SK-N-SH (cell line): ENCODE measurements around the gene COL5A1. TPM values are rescaled to one million over a fixed set of nuclear protein-coding genes. Genes with fewer than 3 reads are reported as not detected.

ENCODE experiments used
- CTCF ChIA-PET: fragments of 300-600, 350-600 bp; formaldehyde crosslinking; extraction: SDS; loops from one replicate; lab custom pipeline; 2021; lab: Yijun Ruan, JAX
- POLR2A ChIA-PET: fragments of 350-600 bp; sonication (Branson Sonifier 250); formaldehyde crosslinking; extraction: SDS; loops from one replicate; lab custom pipeline; 2020; ENCODE audit warnings: antibody characterized with exemption, inconsistent platforms; lab: Yijun Ruan, JAX
- DNase-seq: peaks from one replicate; pipeline ENCODE4 v3.0.0; 2012
- H2AFZ ChIP-seq: fragments of 200-600 bp; sonication (generic); 2 replicates; pipeline ENCODE4 v1.8.1; 2016; ENCODE audit warnings: antibody characterized with exemption, mild to moderate bottlenecking, low read depth
- H3F3A ChIP-seq: fragments of 200-600 bp; sonication (generic); replicated peaks from 2 replicates; pipeline ENCODE3; 2016; ENCODE audit warnings: antibody characterized with exemption, mild to moderate bottlenecking; ENCODE audit not compliant: insufficient read depth
- H3K27ac ChIP-seq, 2 experiments: fragments of 200-500 bp in 1 of 2; fragments of 200-600 bp in 1 of 2; sonication (Bioruptor generic) in 1 of 2; sonication (generic), shearing (Covaris generic) in 1 of 2; 2 replicates each; pipeline versions ENCODE4 v1.5.1 to v1.6.1; 2014 to 2016; ENCODE audit warnings: low read depth in 2 of 2, inconsistent platforms in 1 of 2, low read length in 1 of 2, mild to moderate bottlenecking in 1 of 2, mixed read lengths in 1 of 2
- H3K27me3 ChIP-seq: fragments of 200-600 bp; sonication (generic), shearing (Covaris generic); 2 replicates; pipeline ENCODE4 v1.6.1; 2016; ENCODE audit warnings: mixed run types; ENCODE audit not compliant: insufficient read depth
- H3K36me3 ChIP-seq, 2 experiments: fragments of 200-500 bp in 1 of 2; fragments of 200-600 bp in 1 of 2; sonication (Bioruptor generic) in 1 of 2; sonication (generic) in 1 of 2; replicated peaks in 1 of 2; 2 replicates each; pipeline versions ENCODE3 to v1.5.1; 2014 to 2016; ENCODE audit warnings: low read length in 1 of 2, mild to moderate bottlenecking in 1 of 2; ENCODE audit not compliant: insufficient read depth in 2 of 2, control insufficient read depth in 1 of 2
- H3K4me1 ChIP-seq, 2 experiments: fragments of 200-500 bp in 1 of 2; fragments of 200-600 bp in 1 of 2; sonication (Bioruptor generic) in 1 of 2; sonication (generic), shearing (Covaris generic) in 1 of 2; 2 replicates each; pipeline versions ENCODE4 v1.5.1 to v1.6.1; 2014 to 2016; ENCODE audit warnings: low read depth in 1 of 2, low read length in 1 of 2, mixed run types in 1 of 2; ENCODE audit not compliant: insufficient read depth in 2 of 2, control insufficient read depth in 1 of 2
- H3K4me2 ChIP-seq: fragments of 200-600 bp; sonication (generic), shearing (Covaris generic); 2 replicates; pipeline ENCODE4 v1.6.1; 2017; ENCODE audit warnings: mixed run types
- H3K4me3 ChIP-seq, 2 experiments: fragments of 200-500 bp in 1 of 2; fragments of 200-600 bp in 1 of 2; sonication (Bioruptor generic) in 1 of 2; sonication (generic), shearing (Covaris generic) in 1 of 2; 2 replicates each; pipeline versions ENCODE4 v1.5.1 to v1.8.1; 2014 to 2016; ENCODE audit warnings: low read depth in 2 of 2, inconsistent platforms in 1 of 2, low read length in 1 of 2, mild to moderate bottlenecking in 1 of 2, mixed read lengths in 1 of 2, moderate library complexity in 1 of 2
- H3K79me2 ChIP-seq: fragments of 200-600 bp; sonication (generic); 2 replicates; pipeline ENCODE4 v1.8.1; 2017; ENCODE audit warnings: mild to moderate bottlenecking; ENCODE audit not compliant: insufficient read depth
- H3K9ac ChIP-seq: fragments of 200-600 bp; sonication (generic); 2 replicates; pipeline ENCODE4 v1.6.1; 2017; ENCODE audit warnings: mixed run types
- H3K9me2 ChIP-seq: fragments of 200-600 bp; sonication (generic); 2 replicates; pipeline ENCODE4 v1.6.1; 2017; ENCODE audit warnings: mixed run types
- H3K9me3 ChIP-seq: fragments of 200-600 bp; sonication (generic); 2 replicates; pipeline ENCODE4 v1.6.1; 2017; ENCODE audit warnings: mixed run types, mild to moderate bottlenecking, moderate library complexity
- H4K20me1 ChIP-seq: fragments of 200-600 bp; sonication (generic); 2 replicates; pipeline ENCODE4 v1.6.1; 2017; ENCODE audit warnings: mild to moderate bottlenecking, mixed run types; ENCODE audit not compliant: insufficient read depth
- GABPA ChIP-seq: IDR thresholded peaks from 2 replicates; pipeline ENCODE4 v1.4.0; 2012; ENCODE audit warnings: low read depth, mild to moderate bottlenecking
- GATA2 ChIP-seq: sonication (generic); formaldehyde crosslinking; IDR thresholded peaks from 2 replicates; pipeline ENCODE4 v1.5.0; 2020; ENCODE audit warnings: mild to moderate bottlenecking, missing genetic modification reagents
- MEF2A ChIP-seq: IDR thresholded peaks from 2 replicates; pipeline ENCODE4 v1.4.0; 2012; ENCODE audit warnings: low read depth, borderline replicate concordance
- PBX3 ChIP-seq: IDR thresholded peaks from 2 replicates; pipeline ENCODE4; 2012
- RCOR1 ChIP-seq: fragments of 150-350 bp; IDR thresholded peaks from 2 replicates; pipeline ENCODE4 v1.6.1; 2017; ENCODE audit warnings: antibody characterized with exemption, low read length
- USF1 ChIP-seq: IDR thresholded peaks from 2 replicates; pipeline ENCODE4 v1.4.0; 2012; ENCODE audit warnings: low read depth, borderline replicate concordance
- WGBS: methylation state at CpG from one replicate; pipeline ENCODE4 v1.1.6; 2017; ENCODE audit warnings: low lambda C conversion rate; 5-methylcytosine and 5-hydroxymethylcytosine counted together
- polyA plus RNA-seq, 3 experiments: library from polyadenylated mRNA; depleted of rRNA; stranded (reverse); fragments of >200 nt; gene quantifications; 2 replicates each; pipeline ENCODE4 v1.2.3, GENCODE V29; 2012

COL5A1 gene
- polyA plus RNA-seq, 1 of the 3 experiments (the other 2 are of a cell fraction): 73.8 TPM

GRCh38 chr9:134789168-134789567, 147.6 kb downstream of the COL5A1 start:
- no peaks in the 10 kb centered on the region for H3K9me3 ChIP-seq

GRCh38 chr9:134791009-134791408, 149.4 kb downstream of the COL5A1 start:
- Histone ChIP-seq H4K20me1 (peaks cover 18% of the 10 kb centered on the region; the same call in 1 of the 2 replicates), H3F3A (peaks cover 18% of the 10 kb centered on the region), H3K27ac (no peak overlapping the region), H3K9me2 (no peaks in the 10 kb centered on the region), H3K79me2 (peaks cover 6% of the 10 kb centered on the region; the same call in 1 of the 2 replicates), H3K9ac (no peak overlapping the region), H3K9me3 (no peaks in the 10 kb centered on the region), H3K4me2 (no peak overlapping the region), H3K4me3 (no peak overlapping the region), H3K36me3 (peaks cover 54 to 58% of the 10 kb centered on the region in 2 experiments), H3K27me3 (no peaks in the 10 kb centered on the region), H2AFZ (no peak overlapping the region), H3K4me1 (no peaks in the 10 kb centered on the region)
- TF ChIP-seq GATA2 (no peak), MEF2A (no peak)
- 94% methylated on average over 7 of the region's 9 CpGs for WGBS
- no peak for DNase-seq
- ChIA-PET POLR2A (no interaction called here), CTCF (interaction anchor here (1.7 kb wide), 1 partner anchor 12 kb away, joined by 4 read pairs; no protein-coding TSS in a partner anchor)

More at GRCh38 chr9:134789168-134789567, 147.6 kb downstream of the COL5A1 start:
- Histone ChIP-seq H3K4me2 (no peak overlapping the region), H3K4me1 (no peaks in the 10 kb centered on the region; a peak in 1 of 4 replicates), H3F3A (peaks cover 18% of the 10 kb centered on the region), H3K79me2 (peaks cover 9% of the 10 kb centered on the region; the same call in 1 of the 2 replicates), H3K4me3 (no peak overlapping the region), H3K9ac (no peak overlapping the region), H3K9me2 (no peaks in the 10 kb centered on the region), H3K27me3 (no peaks in the 10 kb centered on the region), H4K20me1 (peaks cover 23% of the 10 kb centered on the region; the same call in 1 of the 2 replicates), H3K36me3 (peaks cover 45 to 59% of the 10 kb centered on the region in 2 experiments), H2AFZ (no peak overlapping the region), H3K27ac (no peak overlapping the region)
- 81% methylated on average over 8 of the region's 8 CpGs for WGBS
- ChIA-PET POLR2A (no interaction called here), CTCF (interaction anchor here (0.7 to 2.1 kb wide), 6 partner anchors 9 to 623 kb away, joined by 3 to 10 read pairs (median 4); no protein-coding TSS in a partner anchor)
- DNase-seq: no peak
- no peak for TF ChIP-seq PBX3

GRCh38 chr9:134792627-134793026, 151.0 kb downstream of the COL5A1 start:
- ChIA-PET POLR2A (no interaction called here), CTCF (interaction anchor here (0.7 to 1.7 kb wide), 5 partner anchors 9 to 18 kb away, joined by 3 to 5 read pairs (median 4); no protein-coding TSS in a partner anchor)
- Histone ChIP-seq H3K4me3 (no peak overlapping the region), H3K79me2 (peaks cover 6% of the 10 kb centered on the region), H3K36me3 (peaks cover 45 to 48% of the 10 kb centered on the region in 2 experiments), H3K27ac (no peak overlapping the region), H3K9ac (no peak overlapping the region), H3K27me3 (no peaks in the 10 kb centered on the region), H2AFZ (no peak overlapping the region), H3K9me2 (no peaks in the 10 kb centered on the region), H3K9me3 (no peaks in the 10 kb centered on the region), H3K4me1 (no peaks in the 10 kb centered on the region), H4K20me1 (peaks cover 11% of the 10 kb centered on the region; the same call in 1 of the 2 replicates), H3K4me2 (no peak overlapping the region), H3F3A (peaks cover 14% of the 10 kb centered on the region)
- WGBS: 73% methylated on average over 9 of the region's 21 CpGs
- TF ChIP-seq RCOR1: no peak
- TF ChIP-seq GABPA: no peak
- no peak for TF ChIP-seq USF1
- no peak for TF ChIP-seq GATA2
- TF ChIP-seq PBX3: no peak
- DNase-seq: no peak
